VCaP (cell line): ENCODE measurements around the gene ZDHHC12.

Source experiments
- H3K27ac ChIP-seq: fragments of 450-650 bp; 2 replicates; pipeline ENCODE4 v1.5.1; 2017
- TF ChIP-seq, protein P1 (sequence below): fragments of 450-650 bp; conservative IDR thresholded peaks from 2 replicates; pipeline ENCODE4 v1.5.1; 2017; ENCODE audit warnings: mild to moderate bottlenecking, moderate library complexity

Gene ZDHHC12

DNA sequence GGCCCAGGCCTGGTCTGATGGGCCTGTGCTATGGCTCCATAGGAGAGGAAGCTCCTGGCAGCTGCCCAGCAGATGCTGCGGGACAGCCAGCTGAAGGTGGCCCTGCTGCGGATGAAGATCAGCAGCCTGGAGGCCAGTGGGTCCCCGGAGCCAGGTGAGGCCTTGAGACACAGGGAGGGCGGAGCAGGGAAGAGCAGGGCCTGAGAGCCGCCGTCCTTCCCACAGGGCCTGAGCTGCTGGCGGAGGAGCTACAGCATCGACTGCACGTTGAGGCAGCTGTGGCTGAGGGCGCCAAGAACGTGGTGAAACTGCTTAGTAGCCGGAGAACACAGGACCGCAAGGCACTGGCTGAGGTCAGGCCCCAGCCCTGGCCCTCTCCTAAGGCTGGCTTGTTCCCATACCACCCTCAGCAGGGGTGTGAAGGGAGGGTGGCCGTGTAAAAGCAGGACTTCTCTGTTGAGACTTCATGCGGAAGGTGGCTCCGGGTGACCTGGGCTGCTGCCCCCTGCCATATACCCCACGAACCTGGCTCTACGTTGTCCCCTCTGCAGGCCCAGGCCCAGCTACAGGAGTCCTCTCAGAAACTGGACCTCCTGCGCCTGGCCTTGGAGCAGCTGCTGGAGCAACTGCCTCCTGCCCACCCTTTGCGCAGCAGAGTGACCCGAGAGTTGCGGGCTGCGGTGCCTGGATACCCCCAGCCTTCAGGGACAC lies 17.1 kb downstream of the ZDHHC12 start:
- H3K27ac ChIP-seq, result no peak overlapping the region
- TF ChIP-seq, protein P1, sequence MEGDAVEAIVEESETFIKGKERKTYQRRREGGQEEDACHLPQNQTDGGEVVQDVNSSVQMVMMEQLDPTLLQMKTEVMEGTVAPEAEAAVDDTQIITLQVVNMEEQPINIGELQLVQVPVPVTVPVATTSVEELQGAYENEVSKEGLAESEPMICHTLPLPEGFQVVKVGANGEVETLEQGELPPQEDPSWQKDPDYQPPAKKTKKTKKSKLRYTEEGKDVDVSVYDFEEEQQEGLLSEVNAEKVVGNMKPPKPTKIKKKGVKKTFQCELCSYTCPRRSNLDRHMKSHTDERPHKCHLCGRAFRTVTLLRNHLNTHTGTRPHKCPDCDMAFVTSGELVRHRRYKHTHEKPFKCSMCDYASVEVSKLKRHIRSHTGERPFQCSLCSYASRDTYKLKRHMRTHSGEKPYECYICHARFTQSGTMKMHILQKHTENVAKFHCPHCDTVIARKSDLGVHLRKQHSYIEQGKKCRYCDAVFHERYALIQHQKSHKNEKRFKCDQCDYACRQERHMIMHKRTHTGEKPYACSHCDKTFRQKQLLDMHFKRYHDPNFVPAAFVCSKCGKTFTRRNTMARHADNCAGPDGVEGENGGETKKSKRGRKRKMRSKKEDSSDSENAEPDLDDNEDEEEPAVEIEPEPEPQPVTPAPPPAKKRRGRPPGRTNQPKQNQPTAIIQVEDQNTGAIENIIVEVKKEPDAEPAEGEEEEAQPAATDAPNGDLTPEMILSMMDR, result no peak

DNA sequence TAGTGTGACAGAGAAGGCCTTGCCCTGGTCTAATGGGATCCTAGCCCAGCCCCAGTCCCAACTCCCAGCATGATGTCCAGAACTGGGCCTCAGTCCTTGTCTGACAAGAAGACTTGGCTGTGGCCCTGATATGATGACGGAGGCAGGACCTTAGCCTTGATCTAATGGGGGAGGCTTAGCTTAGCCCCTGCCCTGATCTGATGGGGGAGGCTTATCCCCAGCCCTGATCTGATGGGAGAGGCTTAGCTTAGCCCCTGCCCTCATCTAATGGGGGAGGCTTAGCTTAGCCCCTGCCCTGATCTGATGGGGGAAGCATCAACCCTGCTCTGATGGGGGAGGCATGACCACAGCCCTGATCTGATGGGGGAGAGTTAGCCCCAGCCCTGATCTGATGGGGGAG lies 17.9 kb downstream of the ZDHHC12 start:
- TF ChIP-seq, protein P1, result no peak
- no peak overlapping the region for H3K27ac ChIP-seq

DNA sequence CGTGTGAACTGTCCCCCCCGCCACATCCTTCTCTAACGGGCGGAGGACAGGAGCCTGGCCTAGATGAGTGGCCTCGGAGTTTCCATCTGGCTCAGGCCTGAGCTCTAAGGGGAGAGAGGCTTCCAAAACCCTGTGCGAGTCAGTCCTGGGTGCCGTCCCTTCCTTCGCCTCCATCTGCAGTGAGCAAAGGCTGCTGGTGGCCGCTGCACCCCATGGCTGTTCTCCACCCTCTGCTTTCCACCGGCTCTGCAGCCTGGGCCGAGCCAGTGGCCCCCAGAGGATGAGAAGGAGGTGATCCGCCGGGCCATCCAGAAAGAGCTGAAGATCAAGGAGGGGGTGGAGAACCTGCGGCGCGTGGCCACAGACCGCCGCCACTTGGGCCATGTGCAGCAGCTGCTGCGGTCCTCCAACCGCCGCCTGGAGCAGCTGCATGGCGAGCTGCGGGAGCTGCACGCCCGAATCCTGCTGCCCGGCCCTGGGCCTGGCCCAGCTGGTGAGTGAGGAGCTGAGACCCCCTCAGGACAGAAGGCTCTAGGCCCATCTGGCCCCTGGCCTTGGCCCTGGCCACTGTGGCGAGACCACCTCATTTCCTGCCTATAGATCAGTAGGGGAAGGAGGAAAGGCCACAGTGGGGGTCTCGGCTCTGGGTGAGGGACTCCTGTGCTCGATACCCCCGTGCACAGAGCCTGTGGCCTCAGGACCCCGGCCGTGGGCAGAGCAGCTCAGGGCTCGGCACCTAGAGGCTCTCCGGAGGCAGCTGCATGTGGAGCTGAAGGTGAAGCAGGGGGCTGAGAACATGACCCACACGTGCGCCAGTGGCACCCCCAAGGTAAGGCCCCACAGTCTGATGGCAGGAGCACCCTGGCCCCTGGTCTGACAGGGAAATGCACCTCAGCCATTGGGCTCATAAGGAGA lies 18.6 kb downstream of the ZDHHC12 start:
- TF ChIP-seq, protein P1, result no peak

DNA sequence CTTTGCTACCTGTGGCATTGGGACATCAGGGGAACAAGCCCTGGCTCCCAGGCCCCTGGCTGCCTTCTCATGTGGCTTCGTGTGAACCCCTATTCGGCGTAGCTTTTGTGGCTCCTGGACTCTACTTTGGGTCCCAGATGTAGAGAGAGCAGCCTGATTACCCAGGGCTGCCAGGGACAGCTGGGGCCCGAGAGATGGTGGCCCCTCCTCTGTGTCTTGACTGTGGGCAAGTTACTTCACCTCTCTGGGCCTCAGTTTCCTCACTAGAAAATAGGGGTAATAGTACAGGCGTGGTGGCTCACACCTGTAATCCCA lies 19.6 kb downstream of the ZDHHC12 start:
- no peak overlapping the region for H3K27ac ChIP-seq
- TF ChIP-seq, protein P1, result no peak

More for the DNA sequence above, 18.6 kb downstream of the ZDHHC12 start:
- H3K27ac ChIP-seq, result no peak overlapping the region

DNA sequence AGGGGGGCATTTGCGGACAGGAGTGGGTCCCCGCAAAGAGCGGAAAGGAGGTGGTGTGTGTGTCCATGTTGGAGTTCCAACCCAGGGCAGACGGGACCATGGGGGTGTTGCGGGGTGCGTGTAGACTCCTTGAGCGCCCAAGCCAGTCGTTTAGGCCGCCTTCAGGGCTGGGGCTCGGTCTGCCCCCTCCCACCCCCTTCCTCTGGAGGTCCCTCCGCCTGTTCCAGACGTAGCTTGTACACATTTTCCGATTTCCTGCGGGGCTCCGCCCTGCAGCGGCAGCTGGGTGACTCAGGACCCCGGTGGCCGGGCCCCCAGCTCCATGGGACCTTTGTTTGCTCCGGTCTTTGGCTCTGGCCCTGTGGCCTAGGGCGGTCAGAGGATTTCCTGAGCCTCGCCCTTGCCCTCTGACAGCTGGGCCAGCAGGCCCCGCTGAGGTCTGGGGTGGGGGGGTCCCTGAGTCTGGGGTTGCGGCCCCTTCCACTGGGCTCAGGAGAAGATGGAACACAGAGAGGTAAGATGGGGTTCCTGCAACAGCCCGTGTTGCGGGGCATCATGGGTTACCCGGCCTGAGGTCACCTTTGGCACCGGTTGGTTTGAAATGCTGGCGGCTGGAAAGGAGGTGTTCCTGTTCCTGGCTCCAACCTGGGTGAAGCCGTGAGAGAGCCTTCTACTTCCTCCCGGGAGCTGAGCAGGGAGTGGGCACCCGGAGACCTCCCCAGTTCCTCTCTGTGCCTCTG lies 20.1 kb downstream of the ZDHHC12 start:
- H3K27ac ChIP-seq, result no peak overlapping the region
- TF ChIP-seq, protein P1, result no peak

DNA sequence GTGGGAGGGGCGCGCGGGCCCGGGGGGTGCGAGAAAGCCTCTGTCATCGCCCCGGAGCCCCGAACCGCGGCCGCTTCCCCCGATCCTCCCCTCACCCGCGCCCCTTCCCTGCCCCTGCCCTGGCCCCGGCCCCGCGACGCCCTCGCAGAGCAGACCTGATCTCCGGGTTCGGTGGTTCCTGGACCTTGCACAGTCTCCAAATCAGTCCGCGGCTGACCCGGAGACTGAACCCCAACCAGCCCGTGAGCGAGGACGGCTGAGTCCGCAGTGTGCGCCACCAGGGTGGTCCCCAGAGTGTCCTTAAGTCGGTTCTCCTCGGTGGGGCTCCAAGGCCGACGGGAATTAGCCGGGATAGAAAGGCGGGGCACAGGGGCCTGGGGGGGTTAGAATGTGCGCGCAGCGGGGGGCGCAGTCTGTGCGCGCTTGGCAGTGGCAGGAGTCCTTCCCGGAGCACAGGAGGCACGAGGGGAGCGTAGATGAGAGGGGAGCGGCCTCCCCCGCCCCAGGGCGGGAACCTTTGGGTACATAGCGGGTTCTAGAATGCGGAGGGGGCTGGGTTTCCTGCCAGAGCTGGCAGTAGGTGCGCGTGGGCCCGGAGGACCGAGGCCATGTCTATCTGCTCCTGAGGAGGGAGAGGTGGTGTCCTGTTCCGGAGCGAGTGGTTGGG lies 20.8 kb downstream of the ZDHHC12 start:
- TF ChIP-seq, protein P1, result no peak
- H3K27ac ChIP-seq, result peak overlapping the region; percentile 59; the same call in 1 of the 2 replicates
